ENCODE data around the gene IRF2.

DNA sequence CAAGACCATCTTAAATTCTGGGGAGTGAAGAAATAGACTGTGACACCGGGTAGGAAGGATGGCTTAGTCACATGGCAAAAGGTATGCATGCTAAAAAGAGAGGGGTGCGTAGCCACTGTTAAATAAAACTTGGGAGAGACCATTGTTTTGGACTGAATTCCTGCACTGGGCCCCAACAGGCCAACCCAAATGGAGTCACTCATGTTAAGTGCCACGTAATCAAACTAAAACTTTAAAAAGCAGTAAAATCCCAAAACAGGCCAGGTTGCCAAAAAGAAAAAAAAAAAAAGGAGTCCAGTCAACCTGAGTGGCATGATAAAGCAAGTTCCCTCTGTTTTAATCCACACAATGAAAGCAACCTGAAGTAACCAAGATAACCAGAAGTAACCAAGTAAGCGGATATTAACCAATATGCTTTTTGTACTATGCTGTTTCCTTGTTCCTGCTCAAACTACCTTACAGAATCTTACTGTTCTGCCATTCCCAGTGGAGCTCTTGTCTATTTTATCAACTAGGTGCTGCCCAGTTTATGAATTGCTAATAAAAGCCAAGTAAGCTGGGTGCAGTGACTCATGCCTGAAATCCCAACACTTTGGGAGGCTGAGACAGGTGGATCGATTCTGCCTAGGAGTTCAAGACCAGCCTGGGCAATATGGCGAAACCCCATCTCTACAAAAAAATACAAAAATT is 132.0 kb downstream of the IRF2 start:
- TF ChIP-seq CTCF (IDR thresholded peaks at IDR 0.05) (no peak), POLR2AphosphoS5 (IDR thresholded peaks at IDR 0.05) (no peak)
